K562 (cell line): Measurements from ENCODE around the gene REM1. TPM values are rescaled to one million over a fixed set of nuclear protein-coding genes. Genes with fewer than 3 reads are reported as not detected.

ENCODE experiments used
- CEBPG ChIP-seq, 3 experiments: fragments of 200-800 bp in 1 of 3; sonication (Bioruptor generic) in 1 of 3; sonication (generic) in 1 of 3; formaldehyde crosslinking in 1 of 3; IDR thresholded peaks in 2 of 3; conservative IDR thresholded peaks in 1 of 3; 2 replicates each; pipeline versions ENCODE4 v1.6.1 to v1.8.0; 2016 to 2022; ENCODE audit warnings: missing compliant biosample characterization in 2 of 3, missing genetic modification characterization in 2 of 3, mild to moderate bottlenecking in 1 of 3, missing genetic modification reagents in 1 of 3
- CXXC5 ChIP-seq: fragments of 250-450 bp; sonication (Bioruptor Pico); IDR thresholded peaks from 2 replicates; pipeline ENCODE4 v1.8.0; 2022; ENCODE audit warnings: inconsistent platforms, mild to moderate bottlenecking, moderate library complexity
- EP300 ChIP-seq: IDR thresholded peaks from 2 replicates; pipeline ENCODE4 v1.6.1; 2012; ENCODE audit warnings: low read length, improper control_type of control experiment
- HES1 ChIP-seq: fragments of 450-650 bp; IDR thresholded peaks from 2 replicates; pipeline ENCODE4 v1.6.1; 2016; ENCODE audit warnings: low read depth, mild to moderate bottlenecking, moderate library complexity
- HMG20B ChIP-seq: fragments of 250-450 bp; sonication (Bioruptor Pico); IDR thresholded peaks from 2 replicates; pipeline ENCODE4 v1.5.0; 2021; ENCODE audit warnings: mild to moderate bottlenecking
- HNRNPUL1 ChIP-seq: fragments of 200-400 bp; formaldehyde crosslinking; IDR thresholded peaks from 2 replicates; pipeline ENCODE4 v1.6.1; 2017; ENCODE audit warnings: low read length
- KLF13 ChIP-seq: fragments of 450-650 bp; IDR thresholded peaks from 2 replicates; pipeline ENCODE4 v1.6.1; 2016; ENCODE audit warnings: missing genetic modification characterization, low read depth, mild to moderate bottlenecking, missing compliant biosample characterization, moderate library complexity, borderline replicate concordance
- MCM2 ChIP-seq: fragments of 450-650 bp; IDR thresholded peaks from 2 replicates; pipeline ENCODE4 v1.6.1; 2017; ENCODE audit warnings: low read depth, mild to moderate bottlenecking
- MECOM ChIP-seq: fragments of 250-450 bp; sonication (Bioruptor Pico); IDR thresholded peaks from 2 replicates; pipeline ENCODE4 v1.8.0; 2022; ENCODE audit warnings: inconsistent platforms
- PHF20 ChIP-seq: fragments of 450-650 bp; IDR thresholded peaks from 2 replicates; pipeline ENCODE4 v1.6.1; 2018; ENCODE audit not compliant: partially characterized antibody
- RERE ChIP-seq: sonication (generic); formaldehyde crosslinking; IDR thresholded peaks from 2 replicates; pipeline ENCODE4 v1.8.0; 2023; ENCODE audit warnings: missing genetic modification reagents, mild to moderate bottlenecking, borderline replicate concordance
- RHOXF2B ChIP-seq: fragments of 250-450 bp; sonication (Bioruptor Pico); conservative IDR thresholded peaks from 2 replicates; pipeline ENCODE4 v1.5.1; 2021
- SMAD4 ChIP-seq: fragments of 250-450 bp; sonication (Bioruptor Pico); conservative IDR thresholded peaks from 2 replicates; pipeline ENCODE4 v1.8.0; 2021; ENCODE audit warnings: inconsistent platforms, mild to moderate bottlenecking, moderate library complexity
- SRSF7 ChIP-seq: fragments of 200-400 bp; formaldehyde crosslinking; optimal IDR thresholded peaks from 2 replicates; pipeline ENCODE3; 2017; ENCODE audit warnings: mild to moderate bottlenecking, low read depth, low read length
- TBP ChIP-seq: optimal IDR thresholded peaks from 2 replicates; pipeline ENCODE3; 2011; ENCODE audit warnings: low read depth, low read length, improper control_type of control experiment
- XRCC5 ChIP-seq: fragments of 200-400 bp; formaldehyde crosslinking; IDR thresholded peaks from 2 replicates; pipeline ENCODE4 v1.6.1; 2017; ENCODE audit warnings: low read depth, mild to moderate bottlenecking, low read length
- ZBTB1 ChIP-seq: sonication (generic); formaldehyde crosslinking; IDR thresholded peaks from 2 replicates; pipeline ENCODE4 v1.8.1; 2023; ENCODE audit warnings: missing genetic modification reagents, low read depth, mild to moderate bottlenecking, borderline replicate concordance
- ZNF140 ChIP-seq: fragments of 250-450 bp; sonication (Bioruptor Pico); IDR thresholded peaks from 2 replicates; pipeline ENCODE4 v1.8.0; 2021; ENCODE audit warnings: moderate library complexity, mild to moderate bottlenecking, inconsistent platforms
- ZNF24 ChIP-seq: fragments of 450-650 bp; IDR thresholded peaks from 2 replicates; pipeline ENCODE4 v1.6.1; 2016
- ZNF253 ChIP-seq: fragments of 250-450 bp; sonication (Bioruptor Pico); conservative IDR thresholded peaks from 2 replicates; pipeline ENCODE4 v1.6.1; 2021; ENCODE audit warnings: mild to moderate bottlenecking
- ZNF512 ChIP-seq: IDR thresholded peaks from 2 replicates; pipeline ENCODE4 v1.6.1; 2016; ENCODE audit warnings: missing genetic modification characterization, missing compliant biosample characterization
- polyA plus RNA-seq, 8 experiments: library from polyadenylated mRNA; depleted of rRNA in 4 of 8; stranded (reverse) in 5 of 8; unstranded in 3 of 8; fragments of >200 nt; fragmentation: Nextera tagmentation in 2 of 8; fragmentation: Illumina TruSeq in 1 of 8; extraction: Ambion mirVana in 2 of 8; extraction: Trizol in 1 of 8; gene quantifications; 2 replicates each; pipeline versions ENCODE4 v1.2.1 to v1.2.3, GENCODE V29; 2011 to 2014; ENCODE audit warnings: inconsistent platforms in 1 of 8, missing spikeins in 1 of 8
- total RNA-seq, 7 experiments: library from RNA; depleted of rRNA in 6 of 7; stranded (reverse); fragments of >200 nt in 6 of 7; fragmentation: Illumina TruSeq in 2 of 7; extraction: Trizol in 2 of 7; gene quantifications; 2 replicates each; pipeline versions ENCODE4 v1.2.1 to v1.2.3, GENCODE V29; 2011 to 2021; ENCODE audit warnings: low replicate concordance in 1 of 7

Gene REM1
- total and polyA plus RNA-seq, 9 of the 15 experiments (the other 6 are each of a cell fraction or from before 2014, with no cell fraction given), result not detected

- no peak for TF ChIP-seq MCM2
- peak; percentile 75 for TF ChIP-seq PHF20
- TF ChIP-seq CEBPG (CRISPR knock-in tag; IDR thresholded peaks at IDR 0.05), result peak; percentile 55; the same call in 1 of the 2 replicates
- no peak for TF ChIP-seq CEBPG (tag; conservative IDR thresholded peaks at IDR 0.05 in 1 of 2, IDR thresholded peaks at IDR 0.05 in 1 of 2)
- no peak for TF ChIP-seq HNRNPUL1
- no peak for TF ChIP-seq ZNF253
- peak; percentile 69; the same call in 1 of the 2 replicates for TF ChIP-seq KLF13
- no peak for TF ChIP-seq SRSF7
- peak; percentile 98 for TF ChIP-seq CXXC5 (CRISPR knock-in tag)
- TF ChIP-seq HMG20B, result no peak
- peak; percentile 84 for TF ChIP-seq TBP
- TF ChIP-seq ZNF140 (CRISPR knock-in tag), result peak; percentile 10; the same call in 1 of the 2 replicates
- TF ChIP-seq RHOXF2B (CRISPR knock-in tag), result no peak
- no peak for TF ChIP-seq HES1
- no peak for TF ChIP-seq MECOM (CRISPR knock-in tag)
- no peak for TF ChIP-seq RERE (CRISPR knock-in tag)
- TF ChIP-seq XRCC5, result peak; percentile 87; the same call in 1 of the 2 replicates
- TF ChIP-seq ZNF24, result no peak
- TF ChIP-seq EP300, result no peak
- no peak; the same call in 1 of the 2 replicates for TF ChIP-seq ZBTB1
- TF ChIP-seq ZNF512 (tag), result no peak
- peak; percentile 92 for TF ChIP-seq SMAD4 (CRISPR knock-in tag)
Measured at GRCh38 chr20:31514154-31515071, 39.3 kb downstream of the REM1 start, which contains the start of gene HM13 (continued).
